GM23338 (cell line): ENCODE results near the gene MAN1A2.

Source experiments
- CREB1 ChIP-seq: fragments of 250-450 bp; sonication (Bioruptor Pico); IDR thresholded peaks from 2 replicates; pipeline ENCODE4 v1.5.0; 2020; ENCODE audit warnings: low read depth, mild to moderate bottlenecking, moderate library complexity
- EZH2 ChIP-seq: fragments of 200-600 bp; sonication (generic); IDR thresholded peaks from one replicate; pipeline ENCODE4 v1.8.0; 2017; ENCODE audit warnings: antibody characterized with exemption, mild to moderate bottlenecking, low read depth; ENCODE audit not compliant: unreplicated experiment
- EZH2phosphoT487 ChIP-seq: fragments of 200-600 bp; sonication (generic); IDR thresholded peaks from one replicate; pipeline ENCODE4 v1.8.1; 2018; ENCODE audit warnings: antibody characterized with exemption; ENCODE audit not compliant: unreplicated experiment
- JUNB ChIP-seq: IDR thresholded peaks from one replicate; pipeline ENCODE4 v1.6.1; 2016; ENCODE audit warnings: antibody characterized with exemption; ENCODE audit not compliant: unreplicated experiment
- NANOG ChIP-seq: IDR thresholded peaks from 2 replicates; pipeline ENCODE4 v1.6.1; 2016; ENCODE audit warnings: antibody characterized with exemption, borderline replicate concordance
- POLR2AphosphoS5 ChIP-seq: IDR thresholded peaks from 2 replicates; pipeline ENCODE4 v1.6.1; 2016; ENCODE audit warnings: antibody characterized with exemption, low read depth
- STAT1 ChIP-seq: IDR thresholded peaks from one replicate; pipeline ENCODE4 v1.6.1; 2016; ENCODE audit warnings: antibody characterized with exemption; ENCODE audit not compliant: unreplicated experiment
- ZNF114 ChIP-seq: fragments of 250-450 bp; sonication (Bioruptor Pico); IDR thresholded peaks from 2 replicates; pipeline ENCODE4 v1.5.0; 2020; ENCODE audit warnings: mild to moderate bottlenecking, moderate library complexity
- ZNF331 ChIP-seq: fragments of 250-450 bp; sonication (Bioruptor Pico); IDR thresholded peaks from 2 replicates; pipeline ENCODE4 v1.5.0; 2020; ENCODE audit warnings: low read depth, mild to moderate bottlenecking, moderate library complexity
- TF ChIP-seq, protein P1 (sequence below), 2 experiments: fragments of 200-600 bp in 1 of 2; sonication (generic) in 1 of 2; conservative IDR thresholded peaks; 2 replicates each; pipeline versions ENCODE4 v1.5.1 to v1.6.1; 2016 to 2017; ENCODE audit warnings: antibody characterized with exemption in 2 of 2, low read depth in 2 of 2, mild to moderate bottlenecking in 2 of 2, moderate library complexity in 1 of 2
- TF ChIP-seq, protein P2 (sequence below): IDR thresholded peaks from one replicate; pipeline ENCODE4 v1.6.1; 2018; ENCODE audit warnings: antibody characterized with exemption; ENCODE audit not compliant: unreplicated experiment
- TF ChIP-seq, protein P3 (sequence below): IDR thresholded peaks from 2 replicates; pipeline ENCODE4 v1.6.1; 2016; ENCODE audit warnings: antibody characterized with exemption
- TF ChIP-seq, protein P4 (sequence below): fragments of 250-450 bp; sonication (Bioruptor Pico); IDR thresholded peaks from 2 replicates; pipeline ENCODE4 v1.5.0; 2020; ENCODE audit warnings: mild to moderate bottlenecking, moderate library complexity

DNA sequence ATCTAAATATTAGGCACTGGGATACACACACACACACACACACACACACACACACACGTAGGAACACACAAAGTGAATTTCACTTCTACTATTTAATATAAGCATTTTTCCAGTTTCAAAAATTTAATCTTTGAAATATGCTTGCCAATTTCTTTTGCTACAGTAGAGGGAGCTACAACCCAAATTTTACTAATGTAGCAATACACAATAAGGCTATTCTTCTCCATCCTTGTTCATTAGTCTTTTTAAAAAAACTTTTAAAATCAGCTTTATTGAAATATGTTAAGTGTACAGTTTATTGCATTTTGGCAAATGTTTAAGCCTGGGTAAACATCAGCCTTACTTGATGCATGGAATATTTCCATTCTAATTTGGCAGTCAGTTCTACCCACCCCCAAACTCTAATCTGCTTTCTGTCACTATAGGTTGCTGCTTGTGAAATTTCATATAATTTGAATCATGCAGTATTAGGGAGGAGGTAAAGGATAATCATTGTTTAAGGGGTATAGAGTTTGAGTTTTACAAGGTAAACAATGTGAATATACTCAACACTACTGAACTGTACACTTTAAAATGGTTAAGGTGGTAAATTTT lies 145.6 kb downstream of the MAN1A2 start:
- TF ChIP-seq, protein P1, sequence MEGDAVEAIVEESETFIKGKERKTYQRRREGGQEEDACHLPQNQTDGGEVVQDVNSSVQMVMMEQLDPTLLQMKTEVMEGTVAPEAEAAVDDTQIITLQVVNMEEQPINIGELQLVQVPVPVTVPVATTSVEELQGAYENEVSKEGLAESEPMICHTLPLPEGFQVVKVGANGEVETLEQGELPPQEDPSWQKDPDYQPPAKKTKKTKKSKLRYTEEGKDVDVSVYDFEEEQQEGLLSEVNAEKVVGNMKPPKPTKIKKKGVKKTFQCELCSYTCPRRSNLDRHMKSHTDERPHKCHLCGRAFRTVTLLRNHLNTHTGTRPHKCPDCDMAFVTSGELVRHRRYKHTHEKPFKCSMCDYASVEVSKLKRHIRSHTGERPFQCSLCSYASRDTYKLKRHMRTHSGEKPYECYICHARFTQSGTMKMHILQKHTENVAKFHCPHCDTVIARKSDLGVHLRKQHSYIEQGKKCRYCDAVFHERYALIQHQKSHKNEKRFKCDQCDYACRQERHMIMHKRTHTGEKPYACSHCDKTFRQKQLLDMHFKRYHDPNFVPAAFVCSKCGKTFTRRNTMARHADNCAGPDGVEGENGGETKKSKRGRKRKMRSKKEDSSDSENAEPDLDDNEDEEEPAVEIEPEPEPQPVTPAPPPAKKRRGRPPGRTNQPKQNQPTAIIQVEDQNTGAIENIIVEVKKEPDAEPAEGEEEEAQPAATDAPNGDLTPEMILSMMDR (conservative IDR thresholded peaks at IDR 0.05; ENCODE audit: low read depth in 2 of 2), result peak in 1 of 2 experiments; percentile 79; a peak in 3 of 4 replicates
- no peak for TF ChIP-seq EZH2phosphoT487
- no peak for TF ChIP-seq EZH2
- no peak for TF ChIP-seq POLR2AphosphoS5
- no peak for TF ChIP-seq CREB1 (CRISPR knock-in tag)
- TF ChIP-seq, protein P2, sequence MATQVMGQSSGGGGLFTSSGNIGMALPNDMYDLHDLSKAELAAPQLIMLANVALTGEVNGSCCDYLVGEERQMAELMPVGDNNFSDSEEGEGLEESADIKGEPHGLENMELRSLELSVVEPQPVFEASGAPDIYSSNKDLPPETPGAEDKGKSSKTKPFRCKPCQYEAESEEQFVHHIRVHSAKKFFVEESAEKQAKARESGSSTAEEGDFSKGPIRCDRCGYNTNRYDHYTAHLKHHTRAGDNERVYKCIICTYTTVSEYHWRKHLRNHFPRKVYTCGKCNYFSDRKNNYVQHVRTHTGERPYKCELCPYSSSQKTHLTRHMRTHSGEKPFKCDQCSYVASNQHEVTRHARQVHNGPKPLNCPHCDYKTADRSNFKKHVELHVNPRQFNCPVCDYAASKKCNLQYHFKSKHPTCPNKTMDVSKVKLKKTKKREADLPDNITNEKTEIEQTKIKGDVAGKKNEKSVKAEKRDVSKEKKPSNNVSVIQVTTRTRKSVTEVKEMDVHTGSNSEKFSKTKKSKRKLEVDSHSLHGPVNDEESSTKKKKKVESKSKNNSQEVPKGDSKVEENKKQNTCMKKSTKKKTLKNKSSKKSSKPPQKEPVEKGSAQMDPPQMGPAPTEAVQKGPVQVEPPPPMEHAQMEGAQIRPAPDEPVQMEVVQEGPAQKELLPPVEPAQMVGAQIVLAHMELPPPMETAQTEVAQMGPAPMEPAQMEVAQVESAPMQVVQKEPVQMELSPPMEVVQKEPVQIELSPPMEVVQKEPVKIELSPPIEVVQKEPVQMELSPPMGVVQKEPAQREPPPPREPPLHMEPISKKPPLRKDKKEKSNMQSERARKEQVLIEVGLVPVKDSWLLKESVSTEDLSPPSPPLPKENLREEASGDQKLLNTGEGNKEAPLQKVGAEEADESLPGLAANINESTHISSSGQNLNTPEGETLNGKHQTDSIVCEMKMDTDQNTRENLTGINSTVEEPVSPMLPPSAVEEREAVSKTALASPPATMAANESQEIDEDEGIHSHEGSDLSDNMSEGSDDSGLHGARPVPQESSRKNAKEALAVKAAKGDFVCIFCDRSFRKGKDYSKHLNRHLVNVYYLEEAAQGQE, result no peak
- TF ChIP-seq ZNF114 (CRISPR knock-in tag), result no peak
- TF ChIP-seq, protein P3, sequence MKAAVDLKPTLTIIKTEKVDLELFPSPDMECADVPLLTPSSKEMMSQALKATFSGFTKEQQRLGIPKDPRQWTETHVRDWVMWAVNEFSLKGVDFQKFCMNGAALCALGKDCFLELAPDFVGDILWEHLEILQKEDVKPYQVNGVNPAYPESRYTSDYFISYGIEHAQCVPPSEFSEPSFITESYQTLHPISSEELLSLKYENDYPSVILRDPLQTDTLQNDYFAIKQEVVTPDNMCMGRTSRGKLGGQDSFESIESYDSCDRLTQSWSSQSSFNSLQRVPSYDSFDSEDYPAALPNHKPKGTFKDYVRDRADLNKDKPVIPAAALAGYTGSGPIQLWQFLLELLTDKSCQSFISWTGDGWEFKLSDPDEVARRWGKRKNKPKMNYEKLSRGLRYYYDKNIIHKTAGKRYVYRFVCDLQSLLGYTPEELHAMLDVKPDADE, result no peak
- TF ChIP-seq JUNB, result no peak
- TF ChIP-seq NANOG, result no peak
- TF ChIP-seq ZNF331 (CRISPR knock-in tag), result no peak
- TF ChIP-seq, protein P4, sequence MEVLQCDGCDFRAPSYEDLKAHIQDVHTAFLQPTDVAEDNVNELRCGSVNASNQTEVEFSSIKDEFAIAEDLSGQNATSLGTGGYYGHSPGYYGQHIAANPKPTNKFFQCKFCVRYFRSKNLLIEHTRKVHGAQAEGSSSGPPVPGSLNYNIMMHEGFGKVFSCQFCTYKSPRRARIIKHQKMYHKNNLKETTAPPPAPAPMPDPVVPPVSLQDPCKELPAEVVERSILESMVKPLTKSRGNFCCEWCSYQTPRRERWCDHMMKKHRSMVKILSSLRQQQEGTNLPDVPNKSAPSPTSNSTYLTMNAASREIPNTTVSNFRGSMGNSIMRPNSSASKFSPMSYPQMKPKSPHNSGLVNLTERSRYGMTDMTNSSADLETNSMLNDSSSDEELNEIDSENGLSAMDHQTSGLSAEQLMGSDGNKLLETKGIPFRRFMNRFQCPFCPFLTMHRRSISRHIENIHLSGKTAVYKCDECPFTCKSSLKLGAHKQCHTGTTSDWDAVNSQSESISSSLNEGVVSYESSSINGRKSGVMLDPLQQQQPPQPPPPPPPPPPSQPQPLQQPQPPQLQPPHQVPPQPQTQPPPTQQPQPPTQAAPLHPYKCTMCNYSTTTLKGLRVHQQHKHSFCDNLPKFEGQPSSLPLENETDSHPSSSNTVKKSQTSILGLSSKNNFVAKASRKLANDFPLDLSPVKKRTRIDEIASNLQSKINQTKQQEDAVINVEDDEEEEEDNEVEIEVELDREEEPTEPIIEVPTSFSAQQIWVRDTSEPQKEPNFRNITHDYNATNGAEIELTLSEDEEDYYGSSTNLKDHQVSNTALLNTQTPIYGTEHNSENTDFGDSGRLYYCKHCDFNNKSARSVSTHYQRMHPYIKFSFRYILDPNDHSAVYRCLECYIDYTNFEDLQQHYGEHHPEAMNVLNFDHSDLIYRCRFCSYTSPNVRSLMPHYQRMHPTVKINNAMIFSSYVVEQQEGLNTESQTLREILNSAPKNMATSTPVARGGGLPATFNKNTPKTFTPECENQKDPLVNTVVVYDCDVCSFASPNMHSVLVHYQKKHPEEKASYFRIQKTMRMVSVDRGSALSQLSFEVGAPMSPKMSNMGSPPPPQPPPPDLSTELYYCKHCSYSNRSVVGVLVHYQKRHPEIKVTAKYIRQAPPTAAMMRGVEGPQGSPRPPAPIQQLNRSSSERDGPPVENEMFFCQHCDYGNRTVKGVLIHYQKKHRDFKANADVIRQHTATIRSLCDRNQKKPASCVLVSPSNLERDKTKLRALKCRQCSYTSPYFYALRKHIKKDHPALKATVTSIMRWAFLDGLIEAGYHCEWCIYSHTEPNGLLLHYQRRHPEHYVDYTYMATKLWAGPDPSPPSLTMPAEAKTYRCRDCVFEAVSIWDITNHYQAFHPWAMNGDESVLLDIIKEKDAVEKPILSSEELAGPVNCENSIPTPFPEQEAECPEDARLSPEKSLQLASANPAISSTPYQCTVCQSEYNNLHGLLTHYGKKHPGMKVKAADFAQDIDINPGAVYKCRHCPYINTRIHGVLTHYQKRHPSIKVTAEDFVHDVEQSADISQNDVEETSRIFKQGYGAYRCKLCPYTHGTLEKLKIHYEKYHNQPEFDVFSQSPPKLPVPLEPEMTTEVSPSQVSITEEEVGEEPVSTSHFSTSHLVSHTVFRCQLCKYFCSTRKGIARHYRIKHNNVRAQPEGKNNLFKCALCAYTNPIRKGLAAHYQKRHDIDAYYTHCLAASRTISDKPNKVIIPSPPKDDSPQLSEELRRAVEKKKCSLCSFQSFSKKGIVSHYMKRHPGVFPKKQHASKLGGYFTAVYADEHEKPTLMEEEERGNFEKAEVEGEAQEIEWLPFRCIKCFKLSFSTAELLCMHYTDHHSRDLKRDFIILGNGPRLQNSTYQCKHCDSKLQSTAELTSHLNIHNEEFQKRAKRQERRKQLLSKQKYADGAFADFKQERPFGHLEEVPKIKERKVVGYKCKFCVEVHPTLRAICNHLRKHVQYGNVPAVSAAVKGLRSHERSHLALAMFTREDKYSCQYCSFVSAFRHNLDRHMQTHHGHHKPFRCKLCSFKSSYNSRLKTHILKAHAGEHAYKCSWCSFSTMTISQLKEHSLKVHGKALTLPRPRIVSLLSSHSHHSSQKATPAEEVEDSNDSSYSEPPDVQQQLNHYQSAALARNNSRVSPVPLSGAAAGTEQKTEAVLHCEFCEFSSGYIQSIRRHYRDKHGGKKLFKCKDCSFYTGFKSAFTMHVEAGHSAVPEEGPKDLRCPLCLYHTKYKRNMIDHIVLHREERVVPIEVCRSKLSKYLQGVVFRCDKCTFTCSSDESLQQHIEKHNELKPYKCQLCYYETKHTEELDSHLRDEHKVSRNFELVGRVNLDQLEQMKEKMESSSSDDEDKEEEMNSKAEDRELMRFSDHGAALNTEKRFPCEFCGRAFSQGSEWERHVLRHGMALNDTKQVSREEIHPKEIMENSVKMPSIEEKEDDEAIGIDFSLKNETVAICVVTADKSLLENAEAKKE, result no peak
- no peak for TF ChIP-seq STAT1
